ENCODE results near the gene KRT78.

Gene KRT78

GRCh38 chr12:52848661-52849255, at the start of gene KRT78:
Gene KRT78 (minus strand): TSS chr12:52848994. CDS start chr12:52848930, 64 bp downstream.
- no peak for DNase-seq (ENCODE audit: low read depth)
- no peak for TF ChIP-seq CTCF (conservative IDR thresholded peaks at IDR 0.05; ENCODE audit: control insufficient read depth, insufficient read depth, low read depth, low read length)

DNA sequence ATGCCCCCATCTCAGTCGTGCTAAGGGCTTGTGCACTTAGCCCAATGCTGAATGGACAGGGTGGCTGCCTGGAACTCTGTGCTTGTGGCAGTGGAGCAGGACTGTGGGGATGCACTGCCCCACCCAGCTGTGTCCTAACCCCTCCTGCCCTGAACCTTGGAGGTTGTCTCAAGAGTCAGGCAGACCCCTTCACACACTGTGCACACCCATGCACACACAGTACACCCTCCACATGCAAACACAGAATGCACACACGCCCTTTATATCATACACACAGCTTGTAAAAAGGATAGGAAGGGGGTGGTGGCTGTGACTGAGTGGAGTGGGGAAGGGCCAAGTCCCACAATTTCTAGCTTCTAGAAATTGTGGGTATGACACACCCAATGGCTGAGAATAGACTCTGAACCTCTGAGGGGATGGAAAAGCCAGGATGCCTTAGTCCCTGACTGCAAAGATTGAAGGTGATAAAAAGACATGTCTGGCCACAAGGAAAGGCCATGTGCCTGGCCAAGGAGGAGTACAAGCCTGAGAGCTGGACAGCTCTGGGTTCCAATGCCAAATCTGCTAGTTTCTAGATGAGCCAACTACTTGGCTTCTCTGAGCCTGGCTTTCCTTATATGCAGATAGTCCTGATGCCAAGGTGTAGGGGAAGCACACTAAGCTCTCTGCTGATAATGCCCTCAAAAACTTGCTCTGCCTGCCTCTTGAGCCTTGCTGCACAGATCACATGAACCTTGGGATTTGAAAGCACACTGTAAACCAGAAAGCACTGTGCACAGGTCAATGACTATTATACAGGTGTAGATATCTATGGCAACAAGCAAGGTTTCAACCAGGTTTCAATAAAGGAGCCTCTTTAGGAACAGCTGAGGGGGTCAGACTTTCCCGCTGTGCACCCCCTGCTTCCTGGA, 47.7 kb upstream of the KRT78 start:
- no peak overlapping the region for H3K4me3 ChIP-seq (ENCODE audit: control insufficient read depth, low read depth, low read length)
- TF ChIP-seq CTCF (conservative IDR thresholded peaks at IDR 0.05; ENCODE audit: control insufficient read depth, insufficient read depth, low read depth, low read length) = no peak
- DNase-seq (ENCODE audit: low read depth) = no peak

More at GRCh38 chr12:52848661-52849255, at the start of gene KRT78:
- no peak within 1 kb of the TSS for H3K4me3 ChIP-seq (ENCODE audit: control insufficient read depth, low read depth, low read length)

DNA sequence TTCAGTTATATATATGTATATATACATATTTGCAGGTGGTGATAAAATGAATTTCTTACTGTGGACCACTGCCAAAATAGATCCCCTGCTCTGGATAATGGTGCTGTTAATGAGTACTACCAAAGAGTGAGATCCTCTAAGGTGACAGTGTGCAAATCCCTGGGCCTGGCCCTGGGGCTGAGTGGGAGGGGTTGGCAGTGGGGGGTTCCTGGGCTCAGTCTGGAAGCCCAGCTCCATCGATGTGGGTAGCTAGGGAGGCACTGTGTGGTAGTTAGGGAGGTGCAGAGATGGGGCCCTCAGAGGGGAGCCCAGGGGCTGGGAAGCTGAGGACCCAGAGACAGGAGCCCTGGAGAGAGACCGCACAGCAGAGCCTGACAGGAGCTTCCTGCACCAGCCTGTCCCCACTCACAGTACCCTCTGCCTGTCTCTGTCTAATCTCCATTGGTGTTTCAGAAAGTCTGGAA, 47.0 kb upstream of the KRT78 start:
- TF ChIP-seq CTCF (conservative IDR thresholded peaks at IDR 0.05; ENCODE audit: control insufficient read depth, insufficient read depth, low read depth, low read length) = no peak
- DNase-seq (ENCODE audit: low read depth) = no peak
- H3K4me3 ChIP-seq (ENCODE audit: control insufficient read depth, low read depth, low read length) = no peak overlapping the region

GRCh38 chr12:52892974-52893373, 44.2 kb upstream of the KRT78 start:
- DNase-seq (ENCODE audit: low read depth) = no peak

GRCh38 chr12:52892207-52892852, 43.5 kb upstream of the KRT78 start:
- no peak for TF ChIP-seq CTCF (conservative IDR thresholded peaks at IDR 0.05; ENCODE audit: control insufficient read depth, insufficient read depth, low read depth, low read length)
- DNase-seq (ENCODE audit: low read depth) = no peak

More at GRCh38 chr12:52892974-52893373, 44.2 kb upstream of the KRT78 start:
- TF ChIP-seq CTCF (conservative IDR thresholded peaks at IDR 0.05; ENCODE audit: control insufficient read depth, insufficient read depth, low read depth, low read length) = no peak
- H3K4me3 ChIP-seq (ENCODE audit: control insufficient read depth, low read depth, low read length) = no peak overlapping the region

DNA sequence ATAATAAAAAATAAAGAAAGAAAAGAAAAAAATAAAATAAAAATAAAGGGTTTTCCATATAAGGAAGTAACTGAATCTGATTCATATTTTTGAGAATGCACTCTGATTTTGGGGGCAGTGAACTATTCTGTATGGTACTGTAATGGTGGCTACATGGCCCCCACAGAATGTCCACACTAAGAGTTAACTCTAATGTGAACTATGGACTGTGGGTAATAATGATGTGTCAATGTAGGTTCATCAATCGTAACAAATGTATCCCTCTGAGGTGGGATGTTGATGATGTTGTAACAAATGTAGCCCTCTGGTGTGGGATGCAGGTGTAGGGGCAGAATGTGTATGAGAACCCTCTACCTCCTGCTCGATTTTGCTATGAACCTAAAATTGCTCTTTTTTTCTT, 42.2 kb upstream of the KRT78 start:
- no peak for TF ChIP-seq CTCF (conservative IDR thresholded peaks at IDR 0.05; ENCODE audit: control insufficient read depth, insufficient read depth, low read depth, low read length)
- no peak overlapping the region for H3K4me3 ChIP-seq (ENCODE audit: control insufficient read depth, low read depth, low read length)
- no peak for DNase-seq (ENCODE audit: low read depth)

More at GRCh38 chr12:52892207-52892852, 43.5 kb upstream of the KRT78 start:
- H3K4me3 ChIP-seq (ENCODE audit: control insufficient read depth, low read depth, low read length) = no peak overlapping the region

Data from fibroblast of mammary gland (primary cell).